GM18507 (cell line): Measurements from ENCODE around the gene LNX1.

Source experiments
- DNase-seq: peaks from one replicate; pipeline ENCODE4 v3.0.0; 2011; ENCODE audit warnings: low read depth; ENCODE audit not compliant: insufficient read length; ENCODE audit errors: extremely low spot score
- FAIRE-seq: peaks from 2 replicates; lab custom pipeline; 2011; peaks lifted over from hg19 to GRCh38; lab: Jason Lieb, UNC

Gene LNX1

DNA sequence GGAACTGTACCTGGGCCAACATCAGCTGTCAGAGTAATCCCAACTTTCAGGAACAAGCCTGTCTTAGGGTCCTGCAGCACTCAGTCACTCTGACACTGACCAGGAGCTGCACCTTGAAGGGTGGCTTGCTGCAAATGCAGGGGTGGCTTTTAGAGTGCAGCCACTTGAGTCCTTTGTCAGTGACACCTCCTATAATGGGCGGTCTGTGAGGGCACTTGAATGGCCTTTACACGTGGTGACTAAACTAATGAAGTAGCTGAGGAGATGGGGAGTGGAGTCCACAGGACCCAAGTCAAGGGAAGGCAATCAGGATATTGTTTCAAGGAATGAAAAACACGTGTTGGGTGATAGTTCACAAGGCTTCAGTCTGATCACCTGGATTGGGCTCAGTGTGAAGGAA lies 11.1 kb upstream of the LNX1 start:
- DNase-seq (no peak), FAIRE-seq (no peak)

DNA sequence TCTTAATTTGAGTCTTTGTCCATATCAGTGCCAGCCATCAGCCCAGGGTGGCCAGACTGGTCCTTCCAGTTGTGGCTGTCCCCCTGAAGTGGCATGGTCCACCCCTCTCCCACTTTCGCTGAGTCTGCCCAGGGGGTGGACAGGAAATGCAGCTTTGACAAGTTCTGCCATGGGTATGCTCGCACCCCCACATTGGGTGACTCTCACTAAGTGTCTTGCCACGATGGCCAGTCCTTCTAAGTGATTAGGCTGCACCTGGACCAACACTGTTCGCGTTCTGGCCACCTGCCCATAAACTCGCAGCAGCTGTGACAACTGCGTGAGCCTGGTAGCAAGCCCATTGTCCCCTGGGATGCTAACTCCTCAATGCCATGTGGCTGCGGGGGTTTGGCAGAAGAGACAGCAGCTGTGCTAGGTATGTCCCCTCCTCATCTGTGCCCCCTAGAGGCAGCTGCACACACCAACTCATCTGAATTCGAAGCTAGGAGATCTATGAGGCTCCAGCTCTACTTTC lies 10.0 kb upstream of the LNX1 start:
- peak; percentile 36 for FAIRE-seq

DNA sequence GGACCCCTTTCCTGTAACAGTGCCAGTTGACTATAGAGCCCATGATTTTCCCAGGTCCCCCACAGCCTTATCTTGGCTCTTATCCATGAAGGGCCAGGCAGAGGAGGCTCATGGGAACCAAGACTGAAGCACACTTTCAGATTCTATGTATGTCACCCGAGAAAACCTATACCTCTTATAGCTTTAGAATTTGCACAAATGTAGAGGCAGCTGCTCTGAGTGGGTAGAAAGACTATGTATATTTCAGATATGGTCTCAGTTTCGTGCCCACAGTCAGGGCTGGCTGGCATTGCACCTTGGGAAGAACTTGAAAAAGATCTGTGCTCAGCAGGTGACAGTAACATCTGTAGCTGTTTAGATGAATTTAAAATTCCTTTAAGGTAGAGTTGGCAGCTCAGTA lies 8.3 kb upstream of the LNX1 start:
- FAIRE-seq: no peak
- no peak for DNase-seq

More for the DNA sequence above, 10.0 kb upstream of the LNX1 start:
- peak; percentile 12 for DNase-seq

DNA sequence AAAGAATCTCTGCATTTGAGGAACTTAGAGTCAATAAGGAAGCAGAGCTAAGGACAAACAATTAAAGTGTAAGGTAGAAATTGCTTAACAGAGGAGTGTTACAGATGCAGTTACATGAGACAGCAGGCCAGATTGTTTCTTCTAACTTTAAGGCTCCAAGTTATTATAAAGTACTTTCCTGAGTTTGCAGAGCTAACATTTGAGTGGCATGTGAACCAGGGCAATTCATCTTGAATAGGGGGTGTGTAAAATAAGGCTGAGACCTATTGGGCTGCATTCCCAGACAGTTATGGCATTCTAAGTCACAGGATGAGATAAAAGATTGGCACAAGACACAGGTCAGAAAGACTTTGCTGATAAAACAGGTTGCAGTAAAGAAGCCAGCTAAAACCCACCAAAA lies 7.6 kb upstream of the LNX1 start:
- FAIRE-seq: no peak
- DNase-seq: no peak

DNA sequence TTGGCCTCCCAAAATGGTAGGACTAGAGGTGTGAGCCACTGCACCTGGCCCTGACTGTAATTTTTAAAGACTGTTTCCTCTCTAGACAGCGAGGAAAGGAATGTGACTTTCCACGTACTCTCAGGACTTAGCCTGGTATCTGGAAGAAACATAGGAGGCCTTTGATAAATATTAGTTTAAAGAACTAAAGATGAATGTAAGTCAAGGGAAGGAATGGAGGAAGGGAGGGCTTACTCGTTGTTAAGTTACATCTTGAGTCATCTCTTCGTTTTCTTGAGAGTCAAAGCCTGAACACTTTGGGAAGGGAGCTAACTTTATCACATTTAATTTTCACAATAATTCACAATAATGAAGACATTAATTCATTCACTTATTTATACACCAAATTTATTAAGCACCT lies 7.2 kb upstream of the LNX1 start:
- FAIRE-seq: no peak
- no peak for DNase-seq

DNA sequence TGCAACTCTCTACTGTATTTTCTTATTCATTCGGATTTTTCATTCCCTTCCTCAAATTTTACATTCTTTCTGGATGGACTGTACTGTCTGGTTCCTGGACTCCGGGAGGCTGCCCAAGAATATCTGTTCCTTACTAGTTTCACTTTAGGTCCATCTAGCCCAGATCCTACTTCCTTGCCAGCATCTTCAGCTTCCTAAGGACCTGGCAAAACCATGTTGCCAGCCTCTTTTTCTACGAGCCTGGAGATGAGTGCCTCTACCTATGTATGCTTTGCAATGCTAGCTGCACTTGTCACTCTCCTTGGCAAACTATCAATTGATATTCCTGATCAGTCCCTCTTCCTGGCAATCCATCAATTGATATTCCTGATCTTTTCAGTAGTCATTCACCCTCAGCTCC lies 5.6 kb upstream of the LNX1 start:
- DNase-seq (no peak), FAIRE-seq (no peak)

DNA sequence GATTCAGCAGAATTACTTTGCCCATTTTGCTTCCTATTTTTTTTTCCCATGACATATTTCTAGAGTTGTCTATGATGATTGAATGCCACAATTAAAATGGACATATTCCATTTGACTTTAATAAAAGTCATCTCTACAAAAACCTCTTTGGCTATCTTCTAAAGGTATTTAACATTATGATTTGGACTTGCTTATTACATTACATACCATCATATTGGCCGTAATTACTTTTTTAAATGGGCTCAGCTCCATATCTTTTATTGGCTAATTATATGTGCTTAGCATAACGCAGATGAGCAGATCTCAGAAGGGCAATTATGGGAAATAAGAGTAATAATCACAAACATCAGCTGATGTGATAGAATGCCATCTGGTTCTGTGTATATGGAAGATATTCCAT lies 4.5 kb upstream of the LNX1 start:
- FAIRE-seq: no peak
- no peak for DNase-seq

DNA sequence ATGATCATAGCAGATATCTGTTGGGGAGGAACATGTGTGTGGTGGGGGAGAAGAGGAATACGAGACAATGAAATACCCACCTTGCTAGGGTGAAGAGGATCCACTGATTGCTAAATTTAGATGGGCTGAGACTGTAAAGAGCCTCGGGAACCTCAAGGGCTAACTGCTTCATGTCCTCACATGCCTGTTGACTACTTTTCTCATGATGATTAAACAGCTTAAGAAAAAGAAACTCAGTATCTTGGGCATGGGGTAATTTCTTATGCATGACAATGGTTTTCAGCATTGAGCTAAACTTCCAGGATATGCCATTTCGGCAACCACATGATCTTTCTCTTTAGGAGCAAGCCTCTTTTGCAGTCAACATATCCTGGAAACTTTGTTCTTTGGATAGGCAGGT lies 3.9 kb upstream of the LNX1 start:
- DNase-seq: no peak
- no peak for FAIRE-seq

DNA sequence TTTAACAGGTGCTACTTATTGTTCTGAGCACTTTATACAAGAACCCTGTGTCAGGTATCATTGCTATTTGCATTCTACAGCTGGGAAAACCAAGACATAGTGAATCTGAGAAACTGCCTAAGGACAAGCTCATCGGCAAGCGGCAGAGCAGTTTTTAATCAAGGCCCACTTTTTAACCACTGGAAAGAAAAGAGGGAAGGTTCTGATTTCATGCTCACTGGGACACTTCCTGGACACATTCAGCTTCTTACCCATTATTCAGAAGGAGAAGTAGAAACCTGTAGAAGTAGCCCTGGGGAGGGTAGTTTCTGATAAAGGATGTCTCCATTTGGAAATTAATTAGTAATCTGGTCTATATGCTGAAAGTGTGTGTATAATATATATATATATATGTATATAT lies 2.5 kb upstream of the LNX1 start:
- FAIRE-seq (no peak), DNase-seq (no peak)

DNA sequence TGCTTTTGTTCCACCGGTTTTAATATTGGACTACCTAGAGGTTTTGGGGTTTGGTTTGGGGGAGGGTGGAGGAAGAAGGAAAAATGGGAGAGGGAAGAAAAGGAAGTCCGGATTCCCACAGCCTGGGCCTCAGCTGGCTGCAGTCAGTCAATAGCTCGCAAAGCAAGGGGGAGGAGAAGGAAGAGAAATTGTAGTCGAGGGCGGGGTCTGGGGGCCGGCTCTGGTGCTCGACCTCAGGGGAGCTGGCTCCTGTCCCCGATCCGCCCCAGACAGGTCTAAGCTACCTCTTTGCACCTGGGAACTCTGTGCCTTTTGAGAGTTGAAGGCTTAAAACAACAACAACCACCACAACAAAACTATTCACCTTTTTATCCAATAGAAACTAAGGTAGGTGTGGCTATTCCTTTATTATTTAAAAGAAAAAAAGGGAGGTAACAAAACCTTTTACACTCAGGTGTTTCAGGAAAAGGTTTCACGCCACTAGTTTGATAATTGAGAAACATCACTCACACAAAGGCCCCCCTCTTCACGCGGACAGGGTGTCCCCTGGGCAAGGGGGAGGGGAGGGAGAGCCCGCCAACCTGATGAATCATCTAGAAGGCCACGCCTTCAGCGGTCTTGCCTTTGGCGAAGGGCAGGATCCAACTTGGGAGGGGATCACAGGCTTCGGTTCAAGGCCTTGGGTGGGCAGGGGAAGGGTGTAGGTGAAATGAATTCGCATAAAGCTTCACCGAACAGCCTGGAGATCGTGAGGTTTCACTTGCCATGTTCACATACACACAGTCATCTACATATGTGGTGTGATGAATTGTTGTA lies 1.6 kb upstream of the LNX1 start:
- no peak for FAIRE-seq

DNA sequence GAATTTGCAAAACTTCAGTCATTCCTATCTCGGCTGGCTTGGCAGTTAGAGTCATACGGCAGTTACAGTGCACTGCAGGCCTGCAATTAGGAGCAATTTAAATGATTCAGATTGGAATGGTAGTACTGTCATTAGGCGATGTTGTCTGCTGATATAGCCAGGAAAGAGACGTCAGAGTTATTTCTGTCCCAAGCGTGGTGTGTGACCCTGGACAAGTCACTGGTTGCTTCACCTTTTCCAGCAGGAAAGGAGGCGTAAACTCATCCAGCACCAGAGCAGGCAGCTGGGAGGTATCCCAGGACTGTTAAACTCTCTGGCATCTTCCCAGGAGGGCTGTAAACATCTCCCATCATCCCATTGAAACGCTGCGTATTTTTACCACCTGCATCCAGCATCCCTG lies 836 bp upstream of the LNX1 start:
- FAIRE-seq: no peak

More for the DNA sequence above, 1.6 kb upstream of the LNX1 start:
- no peak for DNase-seq

DNA sequence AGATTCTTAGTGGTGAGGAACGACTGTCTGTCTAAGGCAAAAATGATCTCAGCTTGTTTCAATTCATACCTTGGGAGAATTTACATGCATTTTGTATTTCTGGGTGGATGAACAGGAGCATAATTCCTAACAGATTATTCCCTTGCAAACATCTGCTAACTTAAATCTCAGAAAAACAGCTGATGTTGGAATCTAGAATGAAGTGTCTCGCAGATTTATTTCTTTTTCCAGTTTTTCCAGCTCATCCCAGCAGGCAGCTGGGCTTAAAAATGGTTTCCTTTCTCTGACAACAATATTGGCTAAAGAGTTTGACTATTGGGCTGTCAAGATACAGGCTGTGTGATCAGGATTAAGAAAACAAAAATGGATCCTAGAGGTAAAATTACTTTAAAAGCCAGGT lies 1.1 kb downstream of the LNX1 start:
- FAIRE-seq (no peak), DNase-seq (no peak)

More for the DNA sequence above, 836 bp upstream of the LNX1 start:
- no peak for DNase-seq

DNA sequence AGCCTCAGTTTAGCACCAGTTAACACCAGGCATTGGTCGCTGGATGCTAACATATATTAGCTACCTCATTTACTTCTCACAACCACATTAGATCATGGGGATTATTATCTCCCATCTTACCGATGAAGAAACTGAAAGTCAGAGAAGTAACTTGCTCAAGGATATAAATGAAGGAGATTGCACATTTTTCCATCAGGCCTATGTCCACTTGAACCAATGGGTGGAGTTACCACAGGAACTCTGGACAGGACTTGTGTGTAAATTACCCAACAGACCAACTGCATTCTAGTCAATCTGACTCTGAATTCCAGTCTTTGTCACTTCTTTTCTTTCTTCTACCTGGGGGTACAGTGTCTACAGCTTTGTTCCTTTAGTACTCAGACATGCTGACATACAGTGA lies 1.8 kb downstream of the LNX1 start:
- DNase-seq: no peak
- FAIRE-seq: no peak

DNA sequence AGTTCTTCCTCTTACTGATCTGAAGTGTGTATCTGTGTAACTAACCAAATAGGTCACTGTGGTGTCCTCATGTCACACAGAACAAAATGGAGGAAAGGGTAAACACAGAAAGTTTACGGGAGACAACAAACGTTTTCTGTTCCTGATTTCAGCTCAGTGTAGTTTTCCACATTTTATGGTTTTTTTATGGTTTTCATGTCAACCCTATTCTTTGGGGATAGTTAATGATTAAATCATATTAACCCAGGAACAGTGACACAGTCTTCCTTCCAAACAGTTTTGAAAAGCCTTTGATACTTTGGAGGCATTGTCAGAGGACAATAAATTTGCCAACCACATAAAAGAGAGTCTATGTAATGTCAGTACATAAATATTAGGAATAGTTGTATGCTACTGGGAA lies 4.2 kb downstream of the LNX1 start:
- no peak for DNase-seq
- no peak for FAIRE-seq

DNA sequence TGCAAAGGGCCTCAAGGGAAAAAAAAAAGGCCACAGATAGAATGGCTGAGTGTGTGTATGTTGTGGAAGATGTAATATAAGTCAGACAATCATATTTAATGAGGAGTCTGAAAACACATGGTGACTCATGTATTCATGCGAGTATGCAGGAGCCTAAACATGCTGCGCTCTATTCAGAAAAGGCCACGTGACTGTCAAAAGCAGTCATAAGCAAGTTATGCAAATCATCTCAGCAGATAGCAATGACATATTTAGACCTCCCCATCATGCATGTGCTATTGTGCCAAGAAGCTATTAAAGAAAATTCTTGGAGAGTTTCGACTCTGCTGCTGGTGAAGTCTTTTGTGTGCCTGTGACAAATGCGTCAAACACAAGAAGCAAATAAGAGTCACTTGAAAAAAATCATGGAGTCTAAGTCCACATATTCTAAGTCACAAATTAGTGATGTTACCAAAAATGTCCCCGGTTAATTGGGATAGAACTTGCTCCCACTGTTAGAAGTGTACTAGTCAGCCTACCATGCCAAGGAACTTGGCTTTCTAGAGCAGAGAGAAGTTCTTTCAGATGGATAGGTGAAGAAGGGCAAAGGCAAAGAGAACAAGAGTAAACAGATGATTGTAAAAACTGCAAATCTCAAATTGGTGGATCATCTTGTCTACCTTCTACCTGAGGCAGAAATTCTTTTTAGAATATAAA lies 5.0 kb downstream of the LNX1 start:
- FAIRE-seq (no peak), DNase-seq (no peak)

DNA sequence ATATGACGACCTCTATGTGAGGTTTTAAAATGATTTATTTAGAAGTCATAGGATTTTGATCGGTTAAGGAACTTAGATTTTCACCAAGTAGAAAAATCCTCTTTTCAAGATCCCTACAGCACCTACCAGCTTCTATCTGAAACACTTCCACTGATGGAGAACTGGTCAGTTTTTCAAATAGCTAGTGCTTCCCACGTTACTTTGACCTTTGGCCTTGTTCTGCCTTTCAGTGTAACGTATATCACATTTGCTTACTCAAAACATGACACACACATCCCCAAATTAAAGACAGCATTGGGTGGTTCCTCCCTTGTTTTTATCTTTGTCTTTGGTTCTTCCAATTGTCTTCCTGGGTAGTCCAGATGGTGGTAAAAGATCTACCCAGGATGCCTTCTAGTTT lies 6.6 kb downstream of the LNX1 start:
- no peak for DNase-seq
- no peak for FAIRE-seq

DNA sequence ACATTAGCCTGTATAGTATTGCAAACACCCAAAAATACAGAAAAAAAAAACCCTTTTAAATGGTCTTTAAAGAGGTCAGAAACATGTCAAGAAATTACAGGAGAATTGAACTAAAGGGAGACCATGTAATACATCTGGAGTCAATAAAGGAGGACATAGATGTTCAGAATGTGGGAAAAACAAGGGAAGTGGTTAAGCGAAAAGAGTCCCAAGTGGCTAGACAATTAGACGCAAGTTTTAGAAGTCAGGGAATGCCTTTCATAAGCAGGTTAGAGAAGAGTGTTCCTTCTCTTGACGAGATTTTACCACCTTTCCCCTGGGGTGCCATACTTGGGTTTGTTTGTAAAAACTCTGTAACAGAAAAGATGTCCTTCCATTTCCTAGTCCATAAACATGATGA lies 7.8 kb downstream of the LNX1 start:
- no peak for FAIRE-seq
- no peak for DNase-seq

DNA sequence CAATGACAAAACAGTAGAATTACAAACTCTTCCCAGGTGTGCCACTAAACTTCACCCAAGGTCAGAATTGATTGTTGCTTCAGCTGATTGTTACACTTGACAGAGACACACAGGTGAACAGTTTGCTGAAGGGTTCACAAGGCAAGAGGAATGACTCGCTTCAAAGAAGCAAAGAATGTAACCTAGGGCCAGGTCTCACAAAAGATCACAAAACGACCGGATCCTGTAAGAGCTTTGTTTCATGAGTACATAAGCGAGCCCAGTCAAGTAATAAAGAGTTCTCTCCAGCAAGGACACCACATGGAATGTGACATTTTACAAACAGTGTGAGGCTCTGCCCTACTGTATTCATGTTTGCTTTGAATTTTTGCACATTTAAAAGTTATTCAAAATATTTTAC lies 9.1 kb downstream of the LNX1 start:
- DNase-seq (no peak), FAIRE-seq (no peak)

DNA sequence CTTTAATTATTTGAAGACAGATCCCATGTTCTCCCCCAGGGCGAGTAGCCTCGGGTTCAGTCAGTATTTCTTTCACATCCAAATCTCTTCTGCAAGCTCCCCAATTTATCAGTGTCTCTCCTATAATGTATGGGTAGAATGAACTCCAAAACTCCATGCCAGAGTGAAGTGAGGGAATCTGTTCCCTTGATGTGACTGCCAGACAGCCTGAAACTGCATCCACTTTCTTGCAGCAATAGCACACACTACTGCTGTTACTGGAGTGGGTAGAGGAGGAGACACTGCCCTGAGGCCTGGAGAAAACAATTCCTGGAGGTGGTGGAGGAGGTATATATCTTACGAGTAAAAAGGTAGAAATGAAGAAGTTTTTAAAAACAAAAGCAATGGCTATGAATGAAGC lies 11.0 kb downstream of the LNX1 start:
- DNase-seq: no peak

DNA sequence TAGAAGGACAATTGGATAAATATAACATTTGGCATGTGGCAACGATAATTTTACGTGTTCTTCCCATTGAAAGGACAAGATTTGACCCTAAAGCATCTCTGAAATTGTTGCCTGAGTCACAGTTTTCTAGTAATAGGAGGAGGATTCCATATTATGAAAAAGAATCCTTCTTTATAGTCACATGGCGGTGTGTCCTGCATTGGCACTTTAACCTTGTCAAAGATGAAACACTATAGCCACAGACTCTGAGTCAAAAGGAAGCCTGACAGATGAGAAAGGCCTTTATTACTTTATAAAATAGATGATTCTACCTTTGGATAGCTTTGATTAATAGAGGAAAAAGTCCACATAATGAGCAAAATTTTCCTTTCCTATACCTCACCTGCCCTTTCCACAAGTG lies 11.5 kb downstream of the LNX1 start:
- DNase-seq (no peak), FAIRE-seq (no peak)

More for the DNA sequence above, 11.0 kb downstream of the LNX1 start:
- no peak for FAIRE-seq
